HCT116 (cell line): ENCODE measurements around the gene COX5B. TPM values are rescaled to one million over a fixed set of nuclear protein-coding genes. Genes with fewer than 3 reads are reported as not detected.

Experiments used
- ATAC-seq: fragments of 200-7000 bp; cut with Tn5 transposase; 2 replicates; pipeline ENCODE4 v1.9.1; 2020; ENCODE audit warnings: mild to moderate bottlenecking, moderate library complexity
- BruUV-seq: library from RNA; stranded (reverse); fragments of 400-500 nt; replicated peaks from 2 replicates; lab custom pipeline; 2021; lab: Mats Ljungman, UMichigan
- CTCF ChIA-PET: fragments of 300-600 bp; sonication (Branson Sonifier 250); formaldehyde crosslinking; loops from one replicate; lab custom pipeline; 2021; ENCODE audit warnings: antibody characterized with exemption; lab: Charles Lee
- POLR2A ChIA-PET: fragments of 300-600, 350-600 bp; sonication (Branson Sonifier 250); formaldehyde crosslinking; loops from one replicate; lab custom pipeline; 2021; ENCODE audit warnings: antibody characterized with exemption; lab: Charles Lee
- RAD21 ChIA-PET, 2 experiments: fragments of 300-600 bp; sonication (Branson Sonifier 250); formaldehyde crosslinking; loops; one replicate each; lab custom pipeline; 2023; ENCODE audit warnings: low total read pairs in 2 of 2; ENCODE audit not compliant: uncharacterized antibody in 2 of 2, unreplicated experiment in 2 of 2, low non-redundant PET in 1 of 2; lab: Charles Lee
- DNase-seq: peaks from one replicate; pipeline ENCODE4 v3.0.0-alpha.2; 2010; ENCODE audit warnings: low read depth, low spot score
- H2AFZ ChIP-seq: fragments of 200-600 bp; shearing (Covaris generic), sonication (generic); 2 replicates; pipeline ENCODE4 v1.6.1; 2017; ENCODE audit warnings: low read depth, mixed run types, mixed read lengths, antibody characterized with exemption, low read length; ENCODE audit not compliant: poor library complexity, severe bottlenecking
- H3K27ac ChIP-seq: 2 replicates; pipeline ENCODE4 v1.5.1; 2012; ENCODE audit warnings: low read depth, low read length
- H3K27me3 ChIP-seq: fragments of 200-600 bp; sonication (generic); 2 replicates; pipeline ENCODE4 v1.6.1; 2016; ENCODE audit warnings: mixed run types, low read length, mixed read lengths; ENCODE audit not compliant: insufficient read depth
- H3K36me3 ChIP-seq, 2 experiments: fragments of 200-500 bp in 1 of 2; fragments of 200-600 bp in 1 of 2; sonication (Bioruptor generic) in 1 of 2; sonication (generic) in 1 of 2; 2 replicates each; pipeline versions ENCODE4 v1.5.1 to v1.6.1; 2014 to 2016; ENCODE audit warnings: low read length in 2 of 2, inconsistent platforms in 1 of 2, mixed read lengths in 1 of 2, mixed run types in 1 of 2; ENCODE audit not compliant: insufficient read depth in 2 of 2, control insufficient read depth in 1 of 2
- H3K4me1 ChIP-seq, 2 experiments: fragments of 200-600 bp in 1 of 2; sonication (generic) in 1 of 2; 2 replicates each; pipeline versions ENCODE4 v1.5.1 to v1.6.1; 2012 to 2017; ENCODE audit warnings: low read length in 2 of 2, inconsistent platforms in 1 of 2, mild to moderate bottlenecking in 1 of 2, mixed read lengths in 1 of 2, mixed run types in 1 of 2, moderate library complexity in 1 of 2; ENCODE audit not compliant: insufficient read depth in 2 of 2, control insufficient read depth in 1 of 2
- H3K4me2 ChIP-seq: fragments of 200-600 bp; sonication (generic); 2 replicates; pipeline ENCODE4 v1.6.1; 2017; ENCODE audit warnings: mixed run types, low read length, mixed read lengths
- H3K4me3 ChIP-seq, 2 experiments: fragments of 200-600 bp in 1 of 2; sonication (generic) in 1 of 2; replicated peaks in 1 of 2; 2 replicates each; pipeline ENCODE4 v1.5.1; 2011 to 2016; ENCODE audit warnings: low read length in 2 of 2, control low read depth in 1 of 2, low read depth in 1 of 2, mild to moderate bottlenecking in 1 of 2, mixed read lengths in 1 of 2, mixed run types in 1 of 2
- H3K79me2 ChIP-seq: fragments of 200-600 bp; sonication (generic); 2 replicates; pipeline ENCODE4 v1.6.1; 2017; ENCODE audit warnings: mild to moderate bottlenecking, mixed run types, low read length, moderate library complexity, mixed read lengths; ENCODE audit not compliant: insufficient read depth
- H3K9ac ChIP-seq: fragments of 200-600 bp; sonication (generic); 2 replicates; pipeline ENCODE4 v1.6.1; 2016; ENCODE audit warnings: low read length, mixed read lengths
- H3K9me2 ChIP-seq: fragments of 200-600 bp; sonication (generic), shearing (Covaris generic); 2 replicates; pipeline ENCODE4 v1.6.1; 2017; ENCODE audit warnings: mixed run types, mild to moderate bottlenecking, moderate library complexity; ENCODE audit not compliant: insufficient read depth
- H3K9me3 ChIP-seq, 2 experiments: fragments of 200-500 bp in 1 of 2; fragments of 200-600 bp in 1 of 2; sonication (Bioruptor generic) in 1 of 2; sonication (generic) in 1 of 2; 2 replicates each; pipeline ENCODE4 v1.6.1; 2014 to 2017; ENCODE audit warnings: low read length in 2 of 2, mixed read lengths in 2 of 2, inconsistent platforms in 1 of 2, low read depth in 1 of 2, mild to moderate bottlenecking in 1 of 2, mixed run types in 1 of 2, moderate library complexity in 1 of 2; ENCODE audit not compliant: control insufficient read depth in 1 of 2, insufficient read depth in 1 of 2
- H4K20me1 ChIP-seq: fragments of 200-600 bp; sonication (generic), shearing (Covaris generic); 2 replicates; pipeline ENCODE4 v1.6.1; 2017; ENCODE audit warnings: mixed run types, mild to moderate bottlenecking, moderate library complexity; ENCODE audit not compliant: insufficient read depth
- CEBPB ChIP-seq: IDR thresholded peaks from 2 replicates; pipeline ENCODE4 v1.6.1; 2012; ENCODE audit warnings: low read depth
- ELF1 ChIP-seq: IDR thresholded peaks from 2 replicates; pipeline ENCODE4 v1.6.1; 2012; ENCODE audit warnings: low read depth, borderline replicate concordance
- EZH2 ChIP-seq: fragments of 200-600 bp; sonication (generic); IDR thresholded peaks from 2 replicates; pipeline ENCODE4 v1.6.1; 2017; ENCODE audit warnings: antibody characterized with exemption, mixed run types
- EZH2phosphoT487 ChIP-seq: fragments of 200-600 bp; IDR thresholded peaks from 2 replicates; pipeline ENCODE4 v1.6.1; 2018; ENCODE audit warnings: antibody characterized with exemption, borderline replicate concordance
- FOSL1 ChIP-seq: IDR thresholded peaks from 2 replicates; pipeline ENCODE4 v1.6.1; 2012; ENCODE audit warnings: low read depth
- MAX ChIP-seq: IDR thresholded peaks from 2 replicates; pipeline ENCODE4 v1.6.1; 2012
- POLR2AphosphoS5 ChIP-seq: IDR thresholded peaks from 2 replicates; pipeline ENCODE4 v1.6.1; 2011; ENCODE audit warnings: mild to moderate bottlenecking, low read depth, low read length, moderate library complexity
- RAD21 ChIP-seq: IDR thresholded peaks from 2 replicates; pipeline ENCODE4 v1.6.1; 2012; ENCODE audit warnings: low read depth, mild to moderate bottlenecking
- REST ChIP-seq: IDR thresholded peaks from 2 replicates; pipeline ENCODE4 v1.6.1; 2012; ENCODE audit warnings: low read depth
- SP1 ChIP-seq: IDR thresholded peaks from 2 replicates; pipeline ENCODE4 v1.6.1; 2012; ENCODE audit warnings: low read depth
- SRF ChIP-seq: IDR thresholded peaks from 2 replicates; pipeline ENCODE4 v1.6.1; 2012; ENCODE audit warnings: low read depth
- YY1 ChIP-seq: IDR thresholded peaks from 2 replicates; pipeline ENCODE4 v1.6.1; 2011; ENCODE audit warnings: low read length, low read depth, moderate library complexity, mild to moderate bottlenecking; ENCODE audit not compliant: insufficient replicate concordance; ENCODE audit errors: extremely low read depth
- intact Hi-C: fragments of 100-400 bp; cut with micrococcal nuclease; formaldehyde crosslinking; loops from 2 replicates; pipeline ENCODE4 v1.10.0; 2022
- total RNA-seq: library from RNA; stranded (reverse); gene quantifications from one replicate; pipeline ENCODE4 v1.2.1, GENCODE V29; 2021; ENCODE audit not compliant: unreplicated experiment

COX5B gene
- total RNA-seq, 1 experiment from 2014 or later, result 283 TPM

GRCh38 chr2:97654309-97654708 lies 8.4 kb downstream of the COX5B start:
- H3K36me3 ChIP-seq, result peaks cover 0 to 3% of the 10 kb centered on the region in 2 experiments; a peak in 3 of 4 replicates
- no peak for DNase-seq
- H3K9me3 ChIP-seq, result no peaks in the 10 kb centered on the region
- H3K79me2 ChIP-seq, result no peaks in the 10 kb centered on the region
- intact Hi-C loops, result no loop called here
- H3K4me1 ChIP-seq, result no peaks in the 10 kb centered on the region; a peak in 1 of 4 replicates
- CTCF ChIA-PET, result interaction anchor here (1.4 kb wide), 1 partner anchor 8 kb away, joined by 3 read pairs; the partner anchor contains the start of gene COX5B
- TF ChIP-seq SP1 (no peak), CEBPB (no peak), REST (no peak), EZH2 (no peak), RAD21 (no peak), ELF1 (no peak), YY1 (no peak), FOSL1 (no peak), EZH2phosphoT487 (no peak), POLR2AphosphoS5 (no peak), SRF (no peak), MAX (no peak)
- TF ChIP-seq, all 23 proteins: peak for 0
- Histone ChIP-seq H3K9me2 (no peaks in the 10 kb centered on the region), H3K4me2 (no peak overlapping the region), H3K27me3 (no peaks in the 10 kb centered on the region), H3K27ac (no peak overlapping the region), H3K9ac (no peak overlapping the region), H3K4me3 (no peak overlapping the region), H4K20me1 (no peaks in the 10 kb centered on the region), H2AFZ (no peak overlapping the region)
- no TSS peak for BruUV-seq
- POLR2A ChIA-PET, result no interaction called here
- RAD21 ChIA-PET, result no interaction called here
- no peak for ATAC-seq
